OCI-LY7 (cell line): ENCODE measurements around the gene C12orf50.

ENCODE experiments used
- EZH2phosphoT487 ChIP-seq: fragments of 200-600 bp; sonication (generic); IDR thresholded peaks from 2 replicates; pipeline ENCODE4 v1.6.1; 2018; ENCODE audit warnings: low read depth, borderline replicate concordance, mild to moderate bottlenecking, mixed run types, antibody characterized with exemption, low read length, moderate library complexity, mixed read lengths
- TF ChIP-seq, protein P1 (sequence below): fragments of 200-600 bp; sonication (generic); conservative IDR thresholded peaks from 2 replicates; pipeline ENCODE4 v1.5.1; 2014; ENCODE audit warnings: mild to moderate bottlenecking, antibody characterized with exemption, low read length, moderate library complexity, mixed read lengths

DNA sequence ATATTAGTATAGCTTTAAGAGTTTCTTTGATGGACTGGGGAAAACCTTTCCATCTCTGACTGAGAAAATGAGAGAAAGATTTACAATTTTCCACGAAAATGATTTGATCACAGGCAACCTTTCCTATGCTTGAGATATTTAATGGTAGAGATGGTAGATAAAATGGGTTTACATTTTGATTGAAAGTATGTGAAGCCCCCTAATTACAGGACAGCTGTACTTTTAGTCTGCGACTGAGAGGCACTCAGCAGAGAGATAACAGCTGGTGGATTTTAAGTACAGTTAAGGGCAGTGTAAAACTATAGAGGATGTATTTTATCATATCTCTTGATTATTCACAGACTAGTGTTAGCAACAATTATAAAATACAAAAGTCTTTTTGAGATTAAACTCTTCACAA, 40.7 kb downstream of the C12orf50 start:
- TF ChIP-seq, protein P1, sequence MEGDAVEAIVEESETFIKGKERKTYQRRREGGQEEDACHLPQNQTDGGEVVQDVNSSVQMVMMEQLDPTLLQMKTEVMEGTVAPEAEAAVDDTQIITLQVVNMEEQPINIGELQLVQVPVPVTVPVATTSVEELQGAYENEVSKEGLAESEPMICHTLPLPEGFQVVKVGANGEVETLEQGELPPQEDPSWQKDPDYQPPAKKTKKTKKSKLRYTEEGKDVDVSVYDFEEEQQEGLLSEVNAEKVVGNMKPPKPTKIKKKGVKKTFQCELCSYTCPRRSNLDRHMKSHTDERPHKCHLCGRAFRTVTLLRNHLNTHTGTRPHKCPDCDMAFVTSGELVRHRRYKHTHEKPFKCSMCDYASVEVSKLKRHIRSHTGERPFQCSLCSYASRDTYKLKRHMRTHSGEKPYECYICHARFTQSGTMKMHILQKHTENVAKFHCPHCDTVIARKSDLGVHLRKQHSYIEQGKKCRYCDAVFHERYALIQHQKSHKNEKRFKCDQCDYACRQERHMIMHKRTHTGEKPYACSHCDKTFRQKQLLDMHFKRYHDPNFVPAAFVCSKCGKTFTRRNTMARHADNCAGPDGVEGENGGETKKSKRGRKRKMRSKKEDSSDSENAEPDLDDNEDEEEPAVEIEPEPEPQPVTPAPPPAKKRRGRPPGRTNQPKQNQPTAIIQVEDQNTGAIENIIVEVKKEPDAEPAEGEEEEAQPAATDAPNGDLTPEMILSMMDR: no peak
- TF ChIP-seq EZH2phosphoT487: no peak
